ENCODE measurements around the gene JARID2. TPM values are rescaled to one million over a fixed set of nuclear protein-coding genes. Genes with fewer than 3 reads are reported as not detected.

JARID2 gene
- total RNA-seq, 1 donor from 2014 or later = 17.9 TPM

DNA sequence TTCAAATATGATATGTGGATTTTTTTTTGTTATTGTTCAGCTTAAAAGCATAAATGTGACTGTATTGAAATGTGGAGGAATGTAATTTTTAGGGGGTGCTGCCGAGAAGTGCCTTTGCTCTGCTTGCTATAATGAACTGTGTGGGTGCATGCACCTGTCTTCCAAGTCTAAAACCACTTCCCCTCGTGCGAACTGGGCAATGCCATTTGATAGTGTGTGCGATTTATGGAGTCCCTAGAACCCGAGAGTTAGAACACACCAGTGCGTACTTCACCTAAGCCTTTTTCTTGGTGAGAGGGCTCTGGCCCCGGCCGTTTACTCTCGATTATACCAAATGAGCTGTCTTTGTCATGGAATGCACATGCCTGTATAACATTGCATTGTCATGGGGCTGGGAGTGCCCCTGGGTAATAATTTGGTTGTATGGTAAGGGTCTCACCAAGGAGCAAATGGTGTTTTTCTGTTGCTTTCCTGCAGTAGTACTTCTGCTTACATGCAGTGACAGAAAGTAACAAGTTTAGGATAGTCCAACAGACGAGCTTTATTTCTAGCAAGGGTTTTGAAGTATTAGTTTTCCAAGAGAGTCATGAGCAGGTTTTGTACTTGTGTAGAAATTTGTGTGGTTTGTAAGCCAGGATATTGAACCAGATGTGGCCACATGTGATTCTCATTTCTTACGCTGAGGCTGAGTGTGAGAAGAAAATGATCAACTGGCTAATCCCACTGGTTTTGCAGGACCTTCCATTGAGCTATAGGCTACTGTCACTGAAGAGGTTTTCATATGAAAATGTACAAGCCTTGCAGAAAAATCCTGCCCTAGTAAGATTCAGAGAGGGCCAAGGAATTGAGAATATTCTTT is 244.6 kb downstream of the JARID2 start:
- peaks cover 0 to 19% of the 10 kb centered on the region in 2 donors for H3K36me3 ChIP-seq
- intact Hi-C loops (cut with DNase I) = no loop called here
- no peak overlapping the region for H3K4me3 ChIP-seq
- peaks cover 11% of the 10 kb centered on the region for H3K4me1 ChIP-seq
- H3K9me3 ChIP-seq = no peaks in the 10 kb centered on the region
- peak in 1 of 2 donors; percentile 89 for DNase-seq (ENCODE audit: extremely low spot score in 2 of 2)
- no peak for TF ChIP-seq POLR2A (IDR thresholded peaks at IDR 0.05)
- TF ChIP-seq, protein P1, sequence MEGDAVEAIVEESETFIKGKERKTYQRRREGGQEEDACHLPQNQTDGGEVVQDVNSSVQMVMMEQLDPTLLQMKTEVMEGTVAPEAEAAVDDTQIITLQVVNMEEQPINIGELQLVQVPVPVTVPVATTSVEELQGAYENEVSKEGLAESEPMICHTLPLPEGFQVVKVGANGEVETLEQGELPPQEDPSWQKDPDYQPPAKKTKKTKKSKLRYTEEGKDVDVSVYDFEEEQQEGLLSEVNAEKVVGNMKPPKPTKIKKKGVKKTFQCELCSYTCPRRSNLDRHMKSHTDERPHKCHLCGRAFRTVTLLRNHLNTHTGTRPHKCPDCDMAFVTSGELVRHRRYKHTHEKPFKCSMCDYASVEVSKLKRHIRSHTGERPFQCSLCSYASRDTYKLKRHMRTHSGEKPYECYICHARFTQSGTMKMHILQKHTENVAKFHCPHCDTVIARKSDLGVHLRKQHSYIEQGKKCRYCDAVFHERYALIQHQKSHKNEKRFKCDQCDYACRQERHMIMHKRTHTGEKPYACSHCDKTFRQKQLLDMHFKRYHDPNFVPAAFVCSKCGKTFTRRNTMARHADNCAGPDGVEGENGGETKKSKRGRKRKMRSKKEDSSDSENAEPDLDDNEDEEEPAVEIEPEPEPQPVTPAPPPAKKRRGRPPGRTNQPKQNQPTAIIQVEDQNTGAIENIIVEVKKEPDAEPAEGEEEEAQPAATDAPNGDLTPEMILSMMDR (IDR thresholded peaks at IDR 0.05) = no peak
- no peak for TF ChIP-seq POLR2AphosphoS5 (IDR thresholded peaks at IDR 0.05; ENCODE audit: insufficient read depth in 1 of 2, low read depth in 1 of 2)
- no peaks in the 10 kb centered on the region for H3K27me3 ChIP-seq
- H3K27ac ChIP-seq = no peak overlapping the region

DNA sequence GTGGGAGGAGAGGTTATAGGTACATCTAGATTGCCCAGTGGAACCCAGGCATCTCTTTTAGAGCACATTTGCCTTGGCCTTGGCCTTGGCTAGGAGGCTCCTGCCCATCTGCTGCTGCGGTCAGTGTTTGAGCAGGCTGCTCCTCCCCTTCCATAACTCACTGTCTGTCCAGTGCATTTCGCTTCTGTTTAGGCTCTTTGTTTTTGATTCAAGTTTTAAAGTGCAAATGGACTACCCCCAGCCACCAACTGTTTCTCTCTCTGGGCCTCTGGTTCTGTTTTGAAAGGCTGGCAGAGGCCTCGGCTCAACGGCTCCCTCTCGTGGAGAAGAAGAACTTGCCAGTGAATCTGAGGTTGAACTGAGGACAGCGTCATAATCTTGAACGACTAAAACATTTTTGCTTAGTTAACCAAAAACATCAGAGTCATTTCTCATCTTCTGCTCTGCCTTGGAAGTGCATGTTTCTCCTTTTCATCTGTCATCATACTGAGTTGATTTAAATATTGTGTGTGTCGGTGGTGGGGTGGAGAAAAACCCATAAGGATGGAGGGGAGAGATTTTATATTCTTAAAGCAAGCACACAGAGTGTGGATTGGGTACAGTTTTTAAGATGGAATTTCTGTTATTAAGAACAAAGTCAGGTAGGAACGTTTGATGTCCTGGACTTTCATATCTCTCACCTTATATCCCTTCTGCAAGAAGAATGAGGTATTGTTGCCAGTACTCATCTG is 245.6 kb downstream of the JARID2 start:
- Histone ChIP-seq H3K27me3 (no peaks in the 10 kb centered on the region), H3K9me3 (no peaks in the 10 kb centered on the region), H3K36me3 (peaks cover 0 to 19% of the 10 kb centered on the region in 2 donors), H3K4me1 (peaks cover 16% of the 10 kb centered on the region), H3K4me3 (no peak overlapping the region), H3K27ac (no peak overlapping the region)
- intact Hi-C loops (cut with DNase I) = no loop called here
- DNase-seq (ENCODE audit: extremely low spot score in 2 of 2) = no peak
- TF ChIP-seq POLR2AphosphoS5 (IDR thresholded peaks at IDR 0.05; ENCODE audit: insufficient read depth in 1 of 2, low read depth in 1 of 2) = no peak
- TF ChIP-seq POLR2A (IDR thresholded peaks at IDR 0.05) = no peak
- TF ChIP-seq, protein P1 (IDR thresholded peaks at IDR 0.05) = peak; percentile 52 to 78 (median 57)

DNA sequence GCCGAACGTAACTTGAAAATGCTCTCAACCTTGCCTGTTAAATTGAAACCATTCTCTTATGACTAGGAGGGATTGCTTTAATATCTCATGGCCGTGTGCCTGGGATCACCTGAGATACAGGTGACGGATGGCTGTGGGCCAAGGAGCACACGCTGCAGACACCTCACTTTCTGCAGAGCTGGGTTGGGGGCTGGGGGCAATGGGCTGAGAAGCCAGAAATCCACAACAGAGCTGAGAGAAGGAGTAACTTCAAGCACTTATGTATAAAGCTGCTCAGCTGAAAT is 246.1 kb downstream of the JARID2 start:
- intact Hi-C loops (cut with DNase I) = no loop called here

DNA sequence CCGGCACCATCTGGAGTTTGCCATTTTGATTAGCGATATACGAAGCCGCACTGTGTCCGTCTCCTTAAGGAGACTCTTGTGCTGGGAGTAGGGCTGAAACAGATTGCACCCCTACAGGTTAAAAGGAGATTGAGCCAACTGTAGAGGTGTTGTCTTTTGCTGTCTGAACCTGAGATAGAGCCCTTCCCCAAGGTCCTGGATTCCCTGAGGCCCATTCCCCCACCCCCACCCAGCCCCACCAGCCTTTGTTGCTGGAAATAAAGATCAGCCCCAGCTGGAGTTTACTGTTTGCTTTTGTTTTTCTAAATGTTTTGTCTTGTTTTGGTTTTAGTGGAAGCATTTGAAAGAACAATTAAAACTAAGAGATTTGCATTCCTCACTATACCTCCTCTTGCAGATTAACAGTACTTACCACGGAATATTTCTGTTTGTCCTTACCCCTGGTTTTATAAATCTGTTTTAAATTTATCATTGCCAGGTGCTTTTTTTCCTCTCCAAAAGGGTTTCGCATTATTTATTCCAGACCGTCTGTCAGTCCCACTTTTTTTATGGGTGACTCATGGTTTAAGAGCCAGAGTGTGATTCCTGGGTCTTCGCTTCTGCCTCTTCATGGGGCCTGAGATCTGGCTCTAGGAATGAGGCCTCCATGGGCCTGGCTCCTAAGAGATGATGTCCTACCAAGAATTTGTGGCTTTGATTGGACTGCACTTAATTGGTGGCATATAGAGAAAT is 247.7 kb downstream of the JARID2 start:
- Histone ChIP-seq H3K4me1 (peaks cover 17% of the 10 kb centered on the region), H3K36me3 (peaks cover 0 to 12% of the 10 kb centered on the region in 2 donors), H3K27ac (no peak overlapping the region), H3K9me3 (no peaks in the 10 kb centered on the region), H3K27me3 (no peaks in the 10 kb centered on the region), H3K4me3 (no peak overlapping the region)
- intact Hi-C loops (cut with DNase I) = no loop called here
- TF ChIP-seq, protein P1 (IDR thresholded peaks at IDR 0.05) = no peak
- TF ChIP-seq POLR2AphosphoS5 (IDR thresholded peaks at IDR 0.05; ENCODE audit: insufficient read depth in 1 of 2, low read depth in 1 of 2) = no peak
- TF ChIP-seq POLR2A (IDR thresholded peaks at IDR 0.05) = no peak
- DNase-seq (ENCODE audit: extremely low spot score in 2 of 2) = no peak

More for the DNA sequence above, 246.1 kb downstream of the JARID2 start:
- DNase-seq (ENCODE audit: extremely low spot score in 2 of 2) = no peak
- no peak overlapping the region for H3K4me3 ChIP-seq
- H3K27me3 ChIP-seq = no peaks in the 10 kb centered on the region
- TF ChIP-seq POLR2AphosphoS5 (IDR thresholded peaks at IDR 0.05; ENCODE audit: insufficient read depth in 1 of 2, low read depth in 1 of 2) = no peak
- no peak for TF ChIP-seq POLR2A (IDR thresholded peaks at IDR 0.05)
- TF ChIP-seq, protein P1 (IDR thresholded peaks at IDR 0.05) = no peak
- H3K27ac ChIP-seq = no peak overlapping the region
- H3K9me3 ChIP-seq = no peaks in the 10 kb centered on the region
- H3K4me1 ChIP-seq = peaks cover 16% of the 10 kb centered on the region
- peaks cover 0 to 24% of the 10 kb centered on the region in 2 donors for H3K36me3 ChIP-seq
